Kidney (tissue), 14 donors: ENCODE data around the gene MSANTD1. TPM values are rescaled to one million over a fixed set of nuclear protein-coding genes. Genes with fewer than 3 reads are reported as not detected.

Experiments
- DNase-seq, 5 donors: peaks; one replicate each; pipeline ENCODE4 v3.0.0-alpha.2; 2013 to 2020
- FAIRE-seq: peaks from 2 replicates; lab custom pipeline; 2012; peaks lifted over from hg19 to GRCh38; lab: Jason Lieb, UNC
- H3K27ac ChIP-seq, 2 donors: one replicate each; pipeline ENCODE4 v1.7.0; 2013; ENCODE audit warnings: low read depth in 2 of 2, low read length in 2 of 2, inconsistent platforms in 1 of 2
- H3K27me3 ChIP-seq: one replicate; pipeline ENCODE4 v1.7.1; 2013; ENCODE audit warnings: low read length, inconsistent platforms; ENCODE audit not compliant: control insufficient read depth, insufficient read depth
- H3K36me3 ChIP-seq, 3 donors: one replicate each; pipeline versions ENCODE4 v1.7.0 to v1.7.1; 2013; ENCODE audit warnings: low read length in 3 of 3, control low read depth in 1 of 3, inconsistent platforms in 1 of 3; ENCODE audit not compliant: insufficient read depth in 3 of 3, control insufficient read depth in 2 of 3
- H3K4me1 ChIP-seq, 3 donors: one replicate each; pipeline versions ENCODE4 v1.7.0 to v1.7.1; 2013; ENCODE audit warnings: low read length in 3 of 3, inconsistent platforms in 1 of 3, low read depth in 1 of 3; ENCODE audit not compliant: control insufficient read depth in 2 of 3, insufficient read depth in 2 of 3
- H3K4me3 ChIP-seq, 3 donors: one replicate each; pipeline versions ENCODE4 v1.7.0 to v1.8.1; 2013; ENCODE audit warnings: low read length in 3 of 3, control low read depth in 1 of 3, inconsistent platforms in 1 of 3
- H3K9ac ChIP-seq, 3 donors: one replicate each; pipeline versions ENCODE4 v1.7.0 to v1.7.1; 2013; ENCODE audit warnings: low read length in 3 of 3, control low read depth in 1 of 3, inconsistent platforms in 1 of 3
- H3K9me3 ChIP-seq, 3 donors: one replicate each; pipeline versions ENCODE4 v1.7.0 to v1.7.1; 2013; ENCODE audit warnings: low read length in 3 of 3, control low read depth in 1 of 3, inconsistent platforms in 1 of 3; ENCODE audit not compliant: control insufficient read depth in 2 of 3, insufficient read depth in 1 of 3
- CTCF ChIP-seq: IDR thresholded peaks from 3 replicates; pipeline ENCODE4 v1.5.1; 2012; ENCODE audit warnings: mild to moderate bottlenecking, moderate library complexity, borderline replicate concordance; ENCODE audit not compliant: insufficient read depth; ENCODE audit errors: extremely low read depth
- intact Hi-C: fragments of 100-400 bp; cut with DNase I; formaldehyde crosslinking; loops from one replicate; pipeline ENCODE4 v1.11.1; 2022
- polyA plus RNA-seq: library from polyadenylated mRNA; stranded (reverse); fragments of 350-450 nt; fragmentation: Illumina TruSeq; extraction: RNeasy Lipid Tissue Mini Kit (QIAGEN cat#74804); gene quantifications from one replicate; pipeline ENCODE4 v1.2.3, GENCODE V29; 2014; ENCODE audit warnings: low read depth, low replicate concordance; ENCODE audit not compliant: insufficient read depth
- total RNA-seq: library from RNA; stranded (reverse); fragmentation: NEBNext Ultra II Directional; extraction: Animal tissue kit (Norgen Biotek cat#: 25700); gene quantifications from one replicate; pipeline ENCODE4 v1.2.1, GENCODE V29; 2021
- donor health status: control.
- donor health status: control.
- donor health status: control.
- donor health status: control.
- donor health status: control.
- donor health status: DM: yes; HTN: yes; CAD: no.
- donor health status: Normal renal cell carcinoma (clear cell type).

Gene MSANTD1
- total and polyA plus RNA-seq, 2 donors from 2014 or later: 0.91 TPM; not detected in 1

- TF ChIP-seq CTCF: no peak
- intact Hi-C loops: no loop called here
- H3K27ac ChIP-seq: peak overlapping the region in 1 of 2 donors; percentile 23
- peaks cover 0 to 10% (median 6%) of the 10 kb centered on the region in 3 donors for H3K36me3 ChIP-seq
- H3K4me3 ChIP-seq: no peak overlapping the region
- H3K4me1 ChIP-seq: peaks cover 0 to 11% (median 8%) of the 10 kb centered on the region in 3 donors
- no peaks in the 10 kb centered on the region for H3K9me3 ChIP-seq
- no peaks in the 10 kb centered on the region for H3K27me3 ChIP-seq
- FAIRE-seq (no peak), DNase-seq (peak in 2 of 5 donors; percentile 61 to 85)
- no peak overlapping the region for H3K9ac ChIP-seq
Observed at GRCh38 chr4:3201718-3202702, 46.9 kb upstream of the MSANTD1 start.

GRCh38 chr4:3202836-3203820 lies 45.8 kb upstream of the MSANTD1 start:
- Histone ChIP-seq H3K27ac (peak overlapping the region in 1 of 2 donors; percentile 23), H3K9ac (no peak overlapping the region), H3K4me1 (peaks cover 0 to 17% (median 11%) of the 10 kb centered on the region in 3 donors), H3K27me3 (no peaks in the 10 kb centered on the region), H3K36me3 (peaks cover 0 to 13% (median 12%) of the 10 kb centered on the region in 3 donors), H3K9me3 (no peaks in the 10 kb centered on the region), H3K4me3 (no peak overlapping the region)
- intact Hi-C loops: no loop called here
- FAIRE-seq (no peak), DNase-seq (no peak)
- no peak for TF ChIP-seq CTCF

GRCh38 chr4:3203971-3204431 lies 45.0 kb upstream of the MSANTD1 start:
- H3K27ac ChIP-seq: no peak overlapping the region
- no peak for FAIRE-seq

More at GRCh38 chr4:3203971-3204431, 45.0 kb upstream of the MSANTD1 start:
- Histone ChIP-seq H3K9ac (no peak overlapping the region), H3K36me3 (peaks cover under 1 to 16% (median 13%) of the 10 kb centered on the region in 3 donors), H3K9me3 (no peaks in the 10 kb centered on the region), H3K27me3 (no peaks in the 10 kb centered on the region), H3K4me3 (no peak overlapping the region), H3K4me1 (peaks cover 0 to 17% (median 11%) of the 10 kb centered on the region in 3 donors)
- intact Hi-C loops: no loop called here
- TF ChIP-seq CTCF: no peak
- no peak for DNase-seq
